Measurements from ENCODE around the gene RSRC1. TPM values are rescaled to one million over a fixed set of nuclear protein-coding genes. Genes with fewer than 3 reads are reported as not detected.

RSRC1 gene
- total RNA-seq, 1 donor from 2014 or later: 28.5 TPM

DNA sequence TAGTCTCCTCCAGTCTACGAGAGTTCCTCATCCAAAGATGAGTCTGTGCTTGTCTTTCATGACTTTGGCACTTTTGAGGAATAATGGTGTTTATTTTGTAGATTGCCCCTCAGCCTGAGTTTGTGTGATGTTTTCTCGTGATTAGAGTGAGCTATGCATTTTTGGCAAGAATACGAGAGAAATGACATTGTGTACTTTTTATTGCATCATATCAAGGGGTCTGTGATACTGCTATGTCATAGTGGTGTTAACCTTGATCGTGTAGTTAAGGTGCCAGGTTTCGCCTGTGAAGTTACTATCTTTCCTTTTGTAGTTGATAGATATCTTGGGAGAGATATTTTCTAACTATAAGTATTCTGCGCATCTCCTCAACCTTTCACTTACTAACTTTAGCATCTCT is 18.9 kb downstream of the RSRC1 start:
- TF ChIP-seq EZH2 (IDR thresholded peaks at IDR 0.05; ENCODE audit: insufficient read depth, low read length): no peak
- TF ChIP-seq, protein P1, sequence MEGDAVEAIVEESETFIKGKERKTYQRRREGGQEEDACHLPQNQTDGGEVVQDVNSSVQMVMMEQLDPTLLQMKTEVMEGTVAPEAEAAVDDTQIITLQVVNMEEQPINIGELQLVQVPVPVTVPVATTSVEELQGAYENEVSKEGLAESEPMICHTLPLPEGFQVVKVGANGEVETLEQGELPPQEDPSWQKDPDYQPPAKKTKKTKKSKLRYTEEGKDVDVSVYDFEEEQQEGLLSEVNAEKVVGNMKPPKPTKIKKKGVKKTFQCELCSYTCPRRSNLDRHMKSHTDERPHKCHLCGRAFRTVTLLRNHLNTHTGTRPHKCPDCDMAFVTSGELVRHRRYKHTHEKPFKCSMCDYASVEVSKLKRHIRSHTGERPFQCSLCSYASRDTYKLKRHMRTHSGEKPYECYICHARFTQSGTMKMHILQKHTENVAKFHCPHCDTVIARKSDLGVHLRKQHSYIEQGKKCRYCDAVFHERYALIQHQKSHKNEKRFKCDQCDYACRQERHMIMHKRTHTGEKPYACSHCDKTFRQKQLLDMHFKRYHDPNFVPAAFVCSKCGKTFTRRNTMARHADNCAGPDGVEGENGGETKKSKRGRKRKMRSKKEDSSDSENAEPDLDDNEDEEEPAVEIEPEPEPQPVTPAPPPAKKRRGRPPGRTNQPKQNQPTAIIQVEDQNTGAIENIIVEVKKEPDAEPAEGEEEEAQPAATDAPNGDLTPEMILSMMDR (IDR thresholded peaks at IDR 0.05; ENCODE audit: insufficient read depth, low read depth, low read length): no peak
- Histone ChIP-seq H3K4me2 (ENCODE audit: low read length) (no peak overlapping the region), H2AFZ (ENCODE audit: low read depth, low read length) (no peak overlapping the region), H3K27me3 (ENCODE audit: insufficient read depth, low read length) (no peaks in the 10 kb centered on the region), H3K4me3 (ENCODE audit: insufficient read depth, low read depth, low read length) (no peak overlapping the region), H3K79me2 (ENCODE audit: insufficient read depth, low read length) (peaks cover 4% of the 10 kb centered on the region), H3K9me3 (ENCODE audit: insufficient read depth, low read depth, low read length) (no peaks in the 10 kb centered on the region), H3K27ac (ENCODE audit: low read depth, low read length) (no peak overlapping the region), H3K9ac (ENCODE audit: low read length) (no peak overlapping the region), H4K20me1 (ENCODE audit: insufficient read depth, low read length) (no peaks in the 10 kb centered on the region), H3K4me1 (ENCODE audit: insufficient read depth, low read length) (no peaks in the 10 kb centered on the region), H3K36me3 (ENCODE audit: insufficient read depth, low read length) (peaks cover 4% of the 10 kb centered on the region)
- no peak overlapping the region for H3K27ac Mint-ChIP-seq (ENCODE audit: unreplicated experiment)
- DNase-seq (ENCODE audit: low read depth): no peak
- no peaks in the 10 kb centered on the region for H3K27me3 Mint-ChIP-seq (ENCODE audit: low read depth, unreplicated experiment)
- H3K4me3 Mint-ChIP-seq (ENCODE audit: unreplicated experiment): no peak overlapping the region
- no peak for FAIRE-seq
- H3K36me3 Mint-ChIP-seq (ENCODE audit: low read depth, unreplicated experiment): peaks cover 9% of the 10 kb centered on the region
- peaks cover under 1% of the 10 kb centered on the region for H3K9me3 Mint-ChIP-seq (ENCODE audit: unreplicated experiment)
- H3K4me1 Mint-ChIP-seq (ENCODE audit: low read depth, unreplicated experiment): peaks cover 2% of the 10 kb centered on the region

DNA sequence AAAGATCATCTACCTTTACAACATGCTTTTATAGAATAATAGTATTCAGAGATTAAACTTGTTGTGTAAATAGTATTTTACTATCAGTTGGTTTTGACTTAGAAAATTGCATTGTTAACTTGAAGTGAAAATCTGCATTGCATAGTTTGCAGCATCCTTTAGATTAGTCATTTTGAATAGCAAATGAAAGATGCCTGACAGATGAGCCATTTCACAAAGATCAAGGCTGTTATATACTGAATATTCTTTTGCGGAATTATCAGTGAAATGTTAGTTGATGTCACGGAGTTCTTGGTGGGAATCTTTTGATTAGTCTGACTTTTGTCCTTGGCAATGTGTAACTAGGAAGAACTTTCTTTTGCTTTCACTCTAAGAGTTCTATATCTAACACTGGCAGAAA is 24.5 kb downstream of the RSRC1 start:
- no peak overlapping the region for H3K27ac Mint-ChIP-seq (ENCODE audit: unreplicated experiment)
- no peak for TF ChIP-seq EZH2 (IDR thresholded peaks at IDR 0.05; ENCODE audit: insufficient read depth, low read length)
- TF ChIP-seq, protein P1 (IDR thresholded peaks at IDR 0.05; ENCODE audit: insufficient read depth, low read depth, low read length): no peak
- no peaks in the 10 kb centered on the region for H3K27me3 Mint-ChIP-seq (ENCODE audit: low read depth, unreplicated experiment)
- no peak overlapping the region for H3K4me3 Mint-ChIP-seq (ENCODE audit: unreplicated experiment)
- peaks cover 6% of the 10 kb centered on the region for H3K36me3 Mint-ChIP-seq (ENCODE audit: low read depth, unreplicated experiment)
- Histone ChIP-seq H3K36me3 (ENCODE audit: insufficient read depth, low read length) (no peaks in the 10 kb centered on the region), H3K27me3 (ENCODE audit: insufficient read depth, low read length) (no peaks in the 10 kb centered on the region), H3K9me3 (ENCODE audit: insufficient read depth, low read depth, low read length) (no peaks in the 10 kb centered on the region), H3K4me3 (ENCODE audit: insufficient read depth, low read depth, low read length) (no peak overlapping the region), H3K4me1 (ENCODE audit: insufficient read depth, low read length) (no peaks in the 10 kb centered on the region), H3K4me2 (ENCODE audit: low read length) (no peak overlapping the region), H2AFZ (ENCODE audit: low read depth, low read length) (no peak overlapping the region), H4K20me1 (ENCODE audit: insufficient read depth, low read length) (no peaks in the 10 kb centered on the region), H3K27ac (ENCODE audit: low read depth, low read length) (no peak overlapping the region), H3K9ac (ENCODE audit: low read length) (no peak overlapping the region), H3K79me2 (ENCODE audit: insufficient read depth, low read length) (no peaks in the 10 kb centered on the region)
- no peak for DNase-seq (ENCODE audit: low read depth)
- no peak for FAIRE-seq
- H3K9me3 Mint-ChIP-seq (ENCODE audit: unreplicated experiment): no peaks in the 10 kb centered on the region
- H3K4me1 Mint-ChIP-seq (ENCODE audit: low read depth, unreplicated experiment): no peaks in the 10 kb centered on the region

DNA sequence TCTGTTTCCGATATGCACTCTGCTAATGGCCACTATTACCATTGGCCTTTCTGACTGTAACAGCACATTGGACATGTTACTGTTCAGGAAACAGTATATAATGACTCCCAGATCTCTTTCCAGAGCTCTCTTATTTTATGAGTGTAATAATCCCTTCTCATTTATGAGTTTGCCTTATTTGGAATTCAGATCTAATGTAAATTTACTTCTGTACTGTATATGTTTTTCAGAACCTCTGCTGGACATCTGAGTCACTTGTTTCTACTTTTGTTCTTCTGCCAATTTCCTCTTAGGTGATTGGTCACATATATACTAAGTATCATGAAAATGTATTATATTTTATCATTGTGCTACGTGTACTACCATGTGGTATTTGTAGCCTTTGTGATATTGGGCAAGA is 30.5 kb downstream of the RSRC1 start:
- FAIRE-seq (no peak), DNase-seq (ENCODE audit: low read depth) (no peak)
- Mint-ChIP-seq H3K27me3 (ENCODE audit: low read depth, unreplicated experiment) (no peaks in the 10 kb centered on the region), H3K4me1 (ENCODE audit: low read depth, unreplicated experiment) (no peaks in the 10 kb centered on the region), H3K4me3 (ENCODE audit: unreplicated experiment) (no peak overlapping the region), H3K9me3 (ENCODE audit: unreplicated experiment) (peaks cover 1% of the 10 kb centered on the region), H3K36me3 (ENCODE audit: low read depth, unreplicated experiment) (peaks cover 2% of the 10 kb centered on the region), H3K27ac (ENCODE audit: unreplicated experiment) (no peak overlapping the region)
- Histone ChIP-seq H3K4me2 (ENCODE audit: low read length) (no peak overlapping the region), H3K9me3 (ENCODE audit: insufficient read depth, low read depth, low read length) (no peaks in the 10 kb centered on the region), H3K27me3 (ENCODE audit: insufficient read depth, low read length) (no peaks in the 10 kb centered on the region), H3K27ac (ENCODE audit: low read depth, low read length) (no peak overlapping the region), H2AFZ (ENCODE audit: low read depth, low read length) (no peak overlapping the region), H3K79me2 (ENCODE audit: insufficient read depth, low read length) (no peaks in the 10 kb centered on the region), H3K4me1 (ENCODE audit: insufficient read depth, low read length) (no peaks in the 10 kb centered on the region), H3K9ac (ENCODE audit: low read length) (no peak overlapping the region), H3K36me3 (ENCODE audit: insufficient read depth, low read length) (no peaks in the 10 kb centered on the region), H3K4me3 (ENCODE audit: insufficient read depth, low read depth, low read length) (no peak overlapping the region), H4K20me1 (ENCODE audit: insufficient read depth, low read length) (no peaks in the 10 kb centered on the region)
- TF ChIP-seq EZH2 (IDR thresholded peaks at IDR 0.05; ENCODE audit: insufficient read depth, low read length): no peak

Measured in astrocyte (in vitro differentiated cells and primary cell).